Liver (tissue), 9 donors: ENCODE results near the gene TMEM205. TPM values are rescaled to one million over a fixed set of nuclear protein-coding genes. Genes with fewer than 3 reads are reported as not detected.
A peak's percentile ranks its signal among the peaks of the same experiment; 100 is the strongest.

Experiments used
- DNase-seq: peaks from one replicate; pipeline ENCODE4 v3.0.0-alpha.2; 2017; ENCODE audit warnings: low spot score
- H3K27ac ChIP-seq, 2 donors: one replicate each; pipeline ENCODE4 v1.7.0; 2013; ENCODE audit warnings: inconsistent platforms in 2 of 2, low read length in 2 of 2, control low read depth in 1 of 2, low read depth in 1 of 2, mild to moderate bottlenecking in 1 of 2
- H3K27me3 ChIP-seq, 4 donors: one replicate each; pipeline versions ENCODE4 v1.6.1 to v1.7.0; 2013; ENCODE audit warnings: low read length in 3 of 4, inconsistent platforms in 1 of 4, mild to moderate bottlenecking in 1 of 4, moderate library complexity in 1 of 4; ENCODE audit not compliant: control insufficient read depth in 4 of 4, insufficient read depth in 4 of 4
- H3K36me3 ChIP-seq, 4 donors: one replicate each; pipeline versions ENCODE4 v1.6.1 to v1.7.0; 2013; ENCODE audit warnings: low read length in 3 of 4, mild to moderate bottlenecking in 3 of 4, low read depth in 1 of 4, moderate library complexity in 1 of 4; ENCODE audit not compliant: control insufficient read depth in 4 of 4, insufficient read depth in 3 of 4
- H3K4me1 ChIP-seq, 4 donors: one replicate each; pipeline versions ENCODE4 v1.6.1 to v1.7.0; 2013; ENCODE audit warnings: low read length in 3 of 4, mild to moderate bottlenecking in 3 of 4, moderate library complexity in 1 of 4; ENCODE audit not compliant: control insufficient read depth in 4 of 4, insufficient read depth in 4 of 4
- H3K4me3 ChIP-seq, 3 donors: one replicate each; pipeline versions ENCODE4 v1.6.1 to v1.7.0; 2013; ENCODE audit warnings: low read length in 3 of 3, control low read depth in 1 of 3, low read depth in 1 of 3, mild to moderate bottlenecking in 1 of 3
- H3K9ac ChIP-seq, 2 donors: one replicate each; pipeline ENCODE4 v1.7.0; 2013; ENCODE audit warnings: low read length in 2 of 2, mild to moderate bottlenecking in 2 of 2, moderate library complexity in 2 of 2, control low read depth in 1 of 2, low read depth in 1 of 2
- H3K9me3 ChIP-seq, 4 donors: one replicate each; pipeline versions ENCODE4 v1.6.1 to v1.7.0; 2013; ENCODE audit warnings: low read length in 3 of 4; ENCODE audit not compliant: control insufficient read depth in 4 of 4
- EGR1 ChIP-seq, 2 donors: IDR thresholded peaks; 2 replicates each; pipeline ENCODE4 v1.6.1; 2016 to 2018; ENCODE audit warnings: antibody characterized with exemption in 2 of 2, low read depth in 2 of 2
- FOXA2 ChIP-seq: IDR thresholded peaks from 2 replicates; pipeline ENCODE4 v1.6.1; 2016; ENCODE audit warnings: antibody characterized with exemption
- GABPA ChIP-seq, 2 donors: IDR thresholded peaks in 1 of 2; conservative IDR thresholded peaks in 1 of 2; 2 replicates each; pipeline ENCODE4 v1.6.1; 2016; ENCODE audit warnings: antibody characterized with exemption in 2 of 2, mild to moderate bottlenecking in 1 of 2, moderate library complexity in 1 of 2
- HNF4A ChIP-seq, 2 donors: conservative IDR thresholded peaks; 2 replicates each; pipeline ENCODE4 v1.6.1; 2016; ENCODE audit warnings: antibody characterized with exemption in 2 of 2, mild to moderate bottlenecking in 2 of 2
- JUND ChIP-seq, 2 donors: IDR thresholded peaks; 2 replicates each; pipeline ENCODE4 v1.6.1; 2016; ENCODE audit warnings: antibody characterized with exemption in 2 of 2
- NR2F2 ChIP-seq: IDR thresholded peaks from 2 replicates; pipeline ENCODE4 v1.6.1; 2016; ENCODE audit warnings: antibody characterized with exemption
- RAD21 ChIP-seq, 2 donors: IDR thresholded peaks; 2 replicates each; pipeline ENCODE4 v1.6.1; 2016; ENCODE audit warnings: antibody characterized with exemption in 2 of 2, mild to moderate bottlenecking in 2 of 2
- RXRA ChIP-seq, 2 donors: IDR thresholded peaks; 2 replicates each; pipeline ENCODE4 v1.6.1; 2017 to 2018; ENCODE audit warnings: antibody characterized with exemption in 2 of 2, mild to moderate bottlenecking in 1 of 2
- SP1 ChIP-seq: IDR thresholded peaks from 2 replicates; pipeline ENCODE4 v1.6.1; 2018; ENCODE audit warnings: antibody characterized with exemption, mild to moderate bottlenecking
- TAF1 ChIP-seq: conservative IDR thresholded peaks from 2 replicates; pipeline ENCODE4 v1.6.1; 2016; ENCODE audit warnings: antibody characterized with exemption, mild to moderate bottlenecking
- YY1 ChIP-seq: IDR thresholded peaks from 2 replicates; pipeline ENCODE4 v1.6.1; 2016; ENCODE audit warnings: antibody characterized with exemption, mild to moderate bottlenecking
- WGBS: extraction: QIAGEN DNeasy Blood & Tissue Kit; methylation state at CpG from one replicate; pipeline ENCODE4 v1.1.7; 2013; 5-methylcytosine and 5-hydroxymethylcytosine counted together
- polyA plus RNA-seq, 2 donors: library from polyadenylated mRNA; stranded (reverse) in 1 of 2; unstranded in 1 of 2; fragments of 200-250 nt in 1 of 2; fragments of >200 nt in 1 of 2; fragmentation: Nextera tagmentation in 1 of 2; extraction: Ambion mirVana in 1 of 2; gene quantifications; one replicate each; pipeline versions ENCODE4 v1.2.1 to v1.2.3, GENCODE V29; 2013 to 2015
- total RNA-seq, 2 donors: library from RNA; depleted of rRNA; stranded (reverse); fragments of >200 nt; gene quantifications; one replicate each; pipeline ENCODE4 v1.2.3, GENCODE V29; 2014
- TF ChIP-seq, protein P1 (sequence below): IDR thresholded peaks from 2 replicates; pipeline ENCODE4 v1.6.1; 2016; ENCODE audit warnings: antibody characterized with exemption
- TF ChIP-seq, protein P2 (sequence below): IDR thresholded peaks from 2 replicates; pipeline ENCODE4 v1.6.1; 2016; ENCODE audit warnings: antibody characterized with exemption
- TF ChIP-seq, protein P3 (sequence below): fragments of 150-350 bp; IDR thresholded peaks from 2 replicates; pipeline ENCODE4 v1.5.1; 2017; ENCODE audit warnings: improper control_type of control experiment, low read depth, low read length; ENCODE audit not compliant: missing input control
- TF ChIP-seq, protein P4 (sequence below): IDR thresholded peaks from 2 replicates; pipeline ENCODE4 v1.6.1; 2016; ENCODE audit warnings: antibody characterized with exemption, mild to moderate bottlenecking
- donor health status: healthy.
- donor health status: healthy.
- donor health status: healthy.
- donor health status: healthy.
- donor health status: healthy.

The TMEM205 gene
- total and polyA plus RNA-seq, 4 donors = 110 to 410 (median 272) TPM

DNA sequence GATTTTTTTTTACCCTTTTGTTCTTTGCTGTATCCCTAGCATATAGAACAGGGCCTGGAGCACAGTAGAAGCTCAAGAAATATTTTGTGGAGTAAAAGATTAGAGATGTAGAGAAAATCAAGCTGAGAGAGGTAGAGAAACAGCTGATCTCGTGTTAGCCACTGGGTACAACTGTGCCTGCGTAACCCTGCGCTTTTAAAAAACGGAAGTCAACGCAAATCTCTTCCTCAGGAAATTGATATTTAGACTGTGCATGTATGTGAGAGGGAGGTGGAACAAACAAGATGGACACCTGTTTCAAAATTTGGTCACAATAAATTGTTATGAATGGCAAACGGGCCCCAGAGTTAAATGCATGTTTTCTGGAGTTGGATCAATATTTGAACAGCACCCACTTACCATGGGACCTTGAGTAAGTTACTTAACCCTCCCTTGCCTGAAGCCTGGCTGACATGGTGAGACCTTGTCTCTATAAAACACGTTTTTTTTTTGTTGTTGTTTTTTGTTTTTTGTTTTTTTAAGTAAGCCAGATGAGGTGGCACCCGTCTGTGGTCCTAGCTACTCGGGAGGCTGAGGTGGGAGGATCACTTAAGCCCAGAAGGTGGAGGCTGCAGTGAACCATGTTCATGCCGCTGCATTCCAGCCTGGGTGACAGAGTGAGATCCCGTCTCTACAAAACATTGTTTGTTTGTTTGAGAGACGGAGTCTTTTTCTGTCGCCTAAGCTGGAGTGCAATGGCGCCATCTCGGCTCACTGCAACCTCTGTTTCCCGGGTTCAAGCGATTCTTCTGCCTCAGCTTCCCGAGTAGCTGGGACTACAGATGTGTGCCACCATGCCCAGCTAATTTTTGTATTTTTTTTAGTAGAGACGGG lies 41.3 kb upstream of the TMEM205 start:
- Histone ChIP-seq H3K4me3 (no peak overlapping the region), H3K27ac (no peak overlapping the region), H3K4me1 (peaks cover 0 to 15% (median 7%) of the 10 kb centered on the region in 4 donors), H3K27me3 (no peaks in the 10 kb centered on the region), H3K9ac (no peak overlapping the region), H3K9me3 (peaks cover 0 to 5% (median 0%) of the 10 kb centered on the region in 4 donors), H3K36me3 (no peaks in the 10 kb centered on the region)
- TF ChIP-seq YY1 (peak; percentile 24), NR2F2 (no peak)
- 82% methylated on average over 19 of the region's 19 CpGs for WGBS
- no peak for DNase-seq

DNA sequence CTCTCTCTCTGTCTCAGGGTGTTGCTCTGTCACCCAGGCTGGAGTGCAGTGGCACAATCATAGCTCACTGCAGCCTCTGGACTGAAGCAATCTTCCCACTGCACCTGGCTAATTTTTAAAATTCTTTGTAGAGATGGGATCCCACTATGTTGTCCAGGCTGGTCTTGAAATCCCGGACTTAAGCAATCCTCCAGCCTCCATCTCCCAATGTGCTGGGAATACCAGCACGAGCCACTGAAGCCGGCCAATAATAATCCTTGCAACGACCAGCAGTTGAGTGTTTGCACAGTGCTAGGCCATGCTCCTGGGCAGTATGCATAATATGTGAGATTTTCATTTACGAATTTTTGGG lies 38.7 kb upstream of the TMEM205 start:
- Histone ChIP-seq H3K4me3 (no peak overlapping the region), H3K9ac (no peak overlapping the region), H3K36me3 (no peaks in the 10 kb centered on the region), H3K9me3 (no peaks in the 10 kb centered on the region), H3K27ac (no peak overlapping the region), H3K4me1 (peaks cover 5 to 36% (median 21%) of the 10 kb centered on the region in 4 donors), H3K27me3 (no peaks in the 10 kb centered on the region)
- 90% methylated on average over 5 of the region's 5 CpGs for WGBS
- TF ChIP-seq GABPA (IDR thresholded peaks at IDR 0.05 in 1 of 2, conservative IDR thresholded peaks at IDR 0.05 in 1 of 2) (no peak), JUND (IDR thresholded peaks at IDR 0.05) (no peak), TAF1 (no peak), RAD21 (IDR thresholded peaks at IDR 0.05) (no peak), EGR1 (IDR thresholded peaks at IDR 0.05; ENCODE audit: low read depth in 2 of 2) (no peak), FOXA2 (no peak), HNF4A (conservative IDR thresholded peaks at IDR 0.05) (no peak)
- TF ChIP-seq, protein P1, sequence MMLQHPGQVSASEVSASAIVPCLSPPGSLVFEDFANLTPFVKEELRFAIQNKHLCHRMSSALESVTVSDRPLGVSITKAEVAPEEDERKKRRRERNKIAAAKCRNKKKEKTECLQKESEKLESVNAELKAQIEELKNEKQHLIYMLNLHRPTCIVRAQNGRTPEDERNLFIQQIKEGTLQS = no peak
- TF ChIP-seq, protein P2, sequence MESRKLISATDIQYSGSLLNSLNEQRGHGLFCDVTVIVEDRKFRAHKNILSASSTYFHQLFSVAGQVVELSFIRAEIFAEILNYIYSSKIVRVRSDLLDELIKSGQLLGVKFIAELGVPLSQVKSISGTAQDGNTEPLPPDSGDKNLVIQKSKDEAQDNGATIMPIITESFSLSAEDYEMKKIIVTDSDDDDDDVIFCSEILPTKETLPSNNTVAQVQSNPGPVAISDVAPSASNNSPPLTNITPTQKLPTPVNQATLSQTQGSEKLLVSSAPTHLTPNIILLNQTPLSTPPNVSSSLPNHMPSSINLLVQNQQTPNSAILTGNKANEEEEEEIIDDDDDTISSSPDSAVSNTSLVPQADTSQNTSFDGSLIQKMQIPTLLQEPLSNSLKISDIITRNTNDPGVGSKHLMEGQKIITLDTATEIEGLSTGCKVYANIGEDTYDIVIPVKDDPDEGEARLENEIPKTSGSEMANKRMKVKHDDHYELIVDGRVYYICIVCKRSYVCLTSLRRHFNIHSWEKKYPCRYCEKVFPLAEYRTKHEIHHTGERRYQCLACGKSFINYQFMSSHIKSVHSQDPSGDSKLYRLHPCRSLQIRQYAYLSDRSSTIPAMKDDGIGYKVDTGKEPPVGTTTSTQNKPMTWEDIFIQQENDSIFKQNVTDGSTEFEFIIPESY = no peak
- TF ChIP-seq, protein P3, sequence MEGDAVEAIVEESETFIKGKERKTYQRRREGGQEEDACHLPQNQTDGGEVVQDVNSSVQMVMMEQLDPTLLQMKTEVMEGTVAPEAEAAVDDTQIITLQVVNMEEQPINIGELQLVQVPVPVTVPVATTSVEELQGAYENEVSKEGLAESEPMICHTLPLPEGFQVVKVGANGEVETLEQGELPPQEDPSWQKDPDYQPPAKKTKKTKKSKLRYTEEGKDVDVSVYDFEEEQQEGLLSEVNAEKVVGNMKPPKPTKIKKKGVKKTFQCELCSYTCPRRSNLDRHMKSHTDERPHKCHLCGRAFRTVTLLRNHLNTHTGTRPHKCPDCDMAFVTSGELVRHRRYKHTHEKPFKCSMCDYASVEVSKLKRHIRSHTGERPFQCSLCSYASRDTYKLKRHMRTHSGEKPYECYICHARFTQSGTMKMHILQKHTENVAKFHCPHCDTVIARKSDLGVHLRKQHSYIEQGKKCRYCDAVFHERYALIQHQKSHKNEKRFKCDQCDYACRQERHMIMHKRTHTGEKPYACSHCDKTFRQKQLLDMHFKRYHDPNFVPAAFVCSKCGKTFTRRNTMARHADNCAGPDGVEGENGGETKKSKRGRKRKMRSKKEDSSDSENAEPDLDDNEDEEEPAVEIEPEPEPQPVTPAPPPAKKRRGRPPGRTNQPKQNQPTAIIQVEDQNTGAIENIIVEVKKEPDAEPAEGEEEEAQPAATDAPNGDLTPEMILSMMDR = no peak
- no peak for DNase-seq

DNA sequence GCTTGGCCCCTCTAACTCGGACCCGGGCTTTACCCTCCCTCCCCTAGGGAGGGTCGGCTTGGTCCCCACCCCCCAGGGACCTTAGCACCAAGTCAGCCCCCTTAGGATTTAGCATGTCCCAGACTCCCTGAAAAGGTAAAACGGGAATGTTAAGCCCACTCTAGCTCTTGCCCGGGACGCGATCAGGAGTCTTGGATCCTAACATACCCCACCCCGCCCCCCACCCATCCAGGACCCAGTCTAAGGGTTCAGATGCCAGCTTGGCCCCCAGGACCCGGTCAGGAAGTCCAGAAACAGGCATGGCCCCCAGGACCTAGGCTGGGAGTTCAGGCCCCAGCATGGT lies 37.6 kb upstream of the TMEM205 start:
- peak overlapping the region in 1 of 3 donors; percentile 41 for H3K4me3 ChIP-seq
- H3K27ac ChIP-seq = peak overlapping the region; percentile 2 to 50
- H3K27me3 ChIP-seq = no peaks in the 10 kb centered on the region
- no peaks in the 10 kb centered on the region for H3K9me3 ChIP-seq
- H3K36me3 ChIP-seq = no peaks in the 10 kb centered on the region
- WGBS = 3% methylated on average over 9 of the region's 9 CpGs
- DNase-seq = no peak
- peak overlapping the region in 1 of 2 donors; percentile 38 for H3K9ac ChIP-seq
- peaks cover 5 to 36% (median 21%) of the 10 kb centered on the region in 4 donors for H3K4me1 ChIP-seq
- TF ChIP-seq SP1 (no peak), NR2F2 (no peak), HNF4A (conservative IDR thresholded peaks at IDR 0.05) (no peak), GABPA (IDR thresholded peaks at IDR 0.05 in 1 of 2, conservative IDR thresholded peaks at IDR 0.05 in 1 of 2) (no peak), RXRA (IDR thresholded peaks at IDR 0.05) (no peak), RAD21 (IDR thresholded peaks at IDR 0.05) (no peak), EGR1 (IDR thresholded peaks at IDR 0.05; ENCODE audit: low read depth in 2 of 2) (no peak), YY1 (no peak), JUND (IDR thresholded peaks at IDR 0.05) (no peak)
- TF ChIP-seq, protein P4, sequence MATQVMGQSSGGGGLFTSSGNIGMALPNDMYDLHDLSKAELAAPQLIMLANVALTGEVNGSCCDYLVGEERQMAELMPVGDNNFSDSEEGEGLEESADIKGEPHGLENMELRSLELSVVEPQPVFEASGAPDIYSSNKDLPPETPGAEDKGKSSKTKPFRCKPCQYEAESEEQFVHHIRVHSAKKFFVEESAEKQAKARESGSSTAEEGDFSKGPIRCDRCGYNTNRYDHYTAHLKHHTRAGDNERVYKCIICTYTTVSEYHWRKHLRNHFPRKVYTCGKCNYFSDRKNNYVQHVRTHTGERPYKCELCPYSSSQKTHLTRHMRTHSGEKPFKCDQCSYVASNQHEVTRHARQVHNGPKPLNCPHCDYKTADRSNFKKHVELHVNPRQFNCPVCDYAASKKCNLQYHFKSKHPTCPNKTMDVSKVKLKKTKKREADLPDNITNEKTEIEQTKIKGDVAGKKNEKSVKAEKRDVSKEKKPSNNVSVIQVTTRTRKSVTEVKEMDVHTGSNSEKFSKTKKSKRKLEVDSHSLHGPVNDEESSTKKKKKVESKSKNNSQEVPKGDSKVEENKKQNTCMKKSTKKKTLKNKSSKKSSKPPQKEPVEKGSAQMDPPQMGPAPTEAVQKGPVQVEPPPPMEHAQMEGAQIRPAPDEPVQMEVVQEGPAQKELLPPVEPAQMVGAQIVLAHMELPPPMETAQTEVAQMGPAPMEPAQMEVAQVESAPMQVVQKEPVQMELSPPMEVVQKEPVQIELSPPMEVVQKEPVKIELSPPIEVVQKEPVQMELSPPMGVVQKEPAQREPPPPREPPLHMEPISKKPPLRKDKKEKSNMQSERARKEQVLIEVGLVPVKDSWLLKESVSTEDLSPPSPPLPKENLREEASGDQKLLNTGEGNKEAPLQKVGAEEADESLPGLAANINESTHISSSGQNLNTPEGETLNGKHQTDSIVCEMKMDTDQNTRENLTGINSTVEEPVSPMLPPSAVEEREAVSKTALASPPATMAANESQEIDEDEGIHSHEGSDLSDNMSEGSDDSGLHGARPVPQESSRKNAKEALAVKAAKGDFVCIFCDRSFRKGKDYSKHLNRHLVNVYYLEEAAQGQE = no peak
- TF ChIP-seq, protein P3 = no peak
- TF ChIP-seq, protein P1 = no peak
